T-helper 2 cell (primary cell): Measurements from ENCODE around the gene KIF4A.
A peak's percentile ranks its signal among the peaks of the same experiment; 100 is the strongest.
"Not testable (repeated sequence)": the region's sequence is repeated elsewhere in the genome, so short reads cannot be mapped to it uniquely, and the experiment has no call there.

Experiments
- DNase-seq, 5 experiments: peaks; one replicate each; pipeline versions ENCODE4 v3.0.0 to v3.0.0-alpha.2; 2012 to 2022

KIF4A gene

DNA sequence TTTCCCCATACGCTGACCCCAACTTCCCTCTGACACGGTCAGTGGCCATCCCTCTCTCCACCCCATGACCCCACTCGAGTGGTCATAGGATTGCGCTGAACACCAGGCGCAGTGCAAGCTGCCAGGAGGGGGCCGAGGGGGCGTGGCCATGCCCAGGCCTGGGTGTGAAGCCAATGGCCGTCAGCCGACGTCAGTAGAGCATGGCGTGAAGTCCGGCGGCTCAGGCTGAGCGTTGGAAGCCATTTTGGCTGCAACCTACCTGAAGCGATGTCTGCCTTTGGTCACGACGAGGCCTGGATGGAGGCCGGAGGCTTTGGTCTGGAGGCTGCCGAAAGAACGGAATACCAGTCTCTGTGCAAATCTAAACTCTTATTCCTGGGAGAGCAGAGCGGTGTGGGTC lies 8.0 kb upstream of the KIF4A start, which contains the start of gene RAB41:
TSS of gene RAB41 (plus strand) at position 222 of the 400 bp plus-strand sequence. CDS start at position 268, 46 bp downstream.
- DNase-seq = no peak

- no peak for DNase-seq
These were observed 624 bp upstream of the KIF4A start for GRCh38 chrX:70289168-70289792.

DNA sequence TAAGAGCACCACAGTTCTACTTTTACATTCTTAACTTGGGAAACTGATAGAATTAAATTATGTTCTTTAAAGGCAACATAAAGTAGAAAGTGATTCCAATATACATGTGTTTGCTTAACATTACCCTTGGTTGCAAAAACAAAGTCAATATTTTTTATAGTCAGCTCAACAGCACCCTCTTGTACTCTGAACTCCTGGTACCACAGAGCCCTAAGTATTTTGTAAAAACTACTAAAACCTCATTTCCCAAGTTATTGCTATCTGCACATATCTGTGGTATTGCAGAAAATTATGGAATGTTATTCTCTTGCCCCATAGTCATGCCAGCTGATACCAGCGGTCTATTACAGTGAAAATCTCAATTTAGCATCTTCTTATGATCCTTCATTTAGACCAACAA lies 2.9 kb downstream of the KIF4A start:
- no peak for DNase-seq

- DNase-seq = no peak
These were observed 3.7 kb downstream of the KIF4A start for GRCh38 chrX:70293621-70294020.

GRCh38 chrX:70301716-70302115 lies 11.8 kb downstream of the KIF4A start:
- DNase-seq = no peak

DNA sequence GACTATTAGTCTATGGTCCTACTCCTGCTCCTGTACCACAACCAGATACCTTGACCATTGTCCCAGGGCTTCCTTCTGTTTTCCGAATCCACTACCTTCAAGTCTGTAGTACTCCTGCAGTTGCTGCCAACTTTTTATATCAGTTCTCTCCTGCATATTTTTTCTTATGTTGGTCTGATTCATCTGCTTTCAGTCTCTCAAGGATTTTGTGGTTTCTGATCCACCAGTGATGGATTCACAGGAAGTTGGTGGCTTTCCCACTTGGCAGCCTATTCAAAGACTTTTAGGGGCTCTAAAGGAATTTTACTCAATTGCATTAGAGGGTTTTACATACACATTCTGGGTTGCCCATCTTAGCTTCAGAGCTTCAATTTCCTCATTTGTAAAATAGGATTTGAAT lies 23.6 kb downstream of the KIF4A start:
- no peak for DNase-seq

DNA sequence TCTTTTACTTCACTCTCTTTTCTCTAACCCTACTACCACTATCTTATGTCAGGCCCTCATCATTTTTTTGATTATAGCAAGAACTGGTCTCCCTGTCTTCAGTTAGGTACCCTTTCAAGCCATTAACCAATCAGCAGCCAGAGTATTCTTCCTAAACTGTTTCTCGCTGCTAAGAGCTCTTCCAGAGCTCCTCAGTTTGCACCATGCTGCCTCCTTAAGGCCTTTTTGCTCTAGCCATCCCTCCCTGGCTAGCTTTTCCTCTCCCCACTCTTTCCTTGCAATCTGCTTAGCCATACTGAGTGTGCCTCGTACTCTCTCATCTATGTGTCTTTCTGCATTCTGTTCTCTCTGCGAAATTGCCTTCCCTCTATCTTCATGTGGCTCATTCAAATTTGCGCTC lies 32.9 kb downstream of the KIF4A start:
- DNase-seq = no peak

DNA sequence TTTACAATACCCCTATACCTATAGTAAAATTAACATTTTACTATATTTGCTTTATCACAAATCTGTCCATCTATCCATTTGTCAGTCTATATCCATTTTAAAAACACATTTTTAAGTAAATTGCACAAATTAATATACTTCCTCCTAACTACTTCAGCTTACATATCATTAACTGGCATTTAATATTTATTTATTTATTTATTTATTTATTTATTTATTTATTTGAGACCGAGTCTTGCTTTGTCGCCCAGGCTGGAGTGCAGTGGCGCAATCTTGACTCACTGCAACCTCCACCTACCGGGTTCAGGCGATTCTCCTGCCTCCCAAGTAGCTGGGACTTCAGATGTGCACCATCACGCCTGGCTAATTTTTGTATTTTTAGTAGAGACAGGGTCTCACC lies 33.7 kb downstream of the KIF4A start:
- not testable (repeated sequence) for DNase-seq

GRCh38 chrX:70324326-70324725 lies 34.4 kb downstream of the KIF4A start:
- DNase-seq = no peak

DNA sequence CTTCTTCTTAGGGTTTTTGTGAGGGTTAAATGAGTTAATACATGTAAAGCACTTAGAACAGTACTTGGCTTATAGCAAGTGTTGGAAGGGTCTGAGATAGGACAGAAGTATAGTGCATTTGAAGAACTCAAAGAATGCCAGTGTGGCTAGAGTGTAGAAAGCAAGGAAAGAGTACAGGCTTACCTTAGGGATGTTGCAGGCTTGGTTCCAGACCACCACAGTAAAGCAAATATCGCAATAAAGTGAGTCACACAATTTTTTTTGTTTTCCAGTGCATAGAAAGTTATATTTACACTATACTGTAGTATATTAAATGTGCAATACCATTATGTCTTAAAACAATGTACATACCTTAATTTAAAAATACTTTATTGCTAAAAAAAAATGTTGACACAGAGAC lies 41.3 kb downstream of the KIF4A start:
- no peak for DNase-seq

- DNase-seq = no peak
These were observed 42.7 kb downstream of the KIF4A start for GRCh38 chrX:70332600-70332999.

DNA sequence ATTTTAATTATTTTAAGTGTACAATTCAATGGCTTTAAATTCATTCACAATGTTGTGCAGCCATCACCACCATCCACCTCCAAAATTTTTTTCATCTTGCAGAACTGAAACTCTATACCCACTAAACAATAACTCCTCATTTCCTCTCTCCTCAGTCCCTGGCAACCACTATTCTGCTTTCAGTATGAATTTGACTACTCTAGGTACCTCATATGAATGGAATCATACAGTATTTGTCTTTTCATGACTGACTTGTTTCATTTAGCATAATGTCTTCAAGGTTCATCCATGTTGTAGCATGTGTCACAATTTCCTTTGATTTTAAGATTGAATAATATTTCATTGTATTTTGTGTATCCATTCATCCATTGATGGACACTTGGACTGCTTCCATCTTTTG lies 46.9 kb downstream of the KIF4A start:
- peak in 1 of 5 experiments; percentile 82 for DNase-seq

DNA sequence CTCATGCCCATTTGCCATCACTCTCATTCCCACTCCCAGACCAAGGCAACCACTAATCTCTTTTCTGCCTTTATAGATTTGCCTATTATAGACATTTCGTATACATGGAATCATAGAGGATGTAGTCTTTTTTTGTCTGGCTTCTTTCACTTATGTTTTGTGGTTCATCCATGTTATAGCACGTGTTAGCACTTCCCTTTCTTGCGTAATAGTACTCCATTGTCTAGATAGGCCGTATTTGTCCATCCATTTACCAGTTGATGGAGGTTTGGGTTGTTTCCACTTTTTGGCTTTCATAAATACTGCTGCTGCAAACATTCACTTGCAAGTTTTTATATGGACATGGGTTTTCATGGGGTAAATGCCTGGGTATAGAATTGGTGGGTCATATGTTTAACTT lies 48.4 kb downstream of the KIF4A start:
- DNase-seq = no peak

DNA sequence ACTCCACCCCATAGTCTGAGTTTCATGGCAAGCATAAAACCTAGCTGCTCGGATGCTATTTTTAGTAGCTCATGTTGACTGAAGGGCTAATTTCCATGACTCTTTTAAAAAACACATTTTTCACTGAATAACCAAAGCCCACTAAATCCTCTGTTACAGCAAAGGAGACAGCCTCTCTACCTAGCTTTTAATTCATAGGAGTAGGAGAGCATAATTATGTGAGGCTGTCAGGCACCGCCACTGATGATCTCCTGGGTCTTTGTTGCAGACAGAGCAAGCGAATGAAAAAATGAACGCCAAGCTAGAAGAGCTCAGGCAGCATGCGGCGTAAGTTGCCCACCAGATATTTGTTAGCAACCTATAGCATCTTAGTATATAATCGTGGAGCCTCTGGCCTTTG lies 53.5 kb downstream of the KIF4A start:
- DNase-seq = no peak

DNA sequence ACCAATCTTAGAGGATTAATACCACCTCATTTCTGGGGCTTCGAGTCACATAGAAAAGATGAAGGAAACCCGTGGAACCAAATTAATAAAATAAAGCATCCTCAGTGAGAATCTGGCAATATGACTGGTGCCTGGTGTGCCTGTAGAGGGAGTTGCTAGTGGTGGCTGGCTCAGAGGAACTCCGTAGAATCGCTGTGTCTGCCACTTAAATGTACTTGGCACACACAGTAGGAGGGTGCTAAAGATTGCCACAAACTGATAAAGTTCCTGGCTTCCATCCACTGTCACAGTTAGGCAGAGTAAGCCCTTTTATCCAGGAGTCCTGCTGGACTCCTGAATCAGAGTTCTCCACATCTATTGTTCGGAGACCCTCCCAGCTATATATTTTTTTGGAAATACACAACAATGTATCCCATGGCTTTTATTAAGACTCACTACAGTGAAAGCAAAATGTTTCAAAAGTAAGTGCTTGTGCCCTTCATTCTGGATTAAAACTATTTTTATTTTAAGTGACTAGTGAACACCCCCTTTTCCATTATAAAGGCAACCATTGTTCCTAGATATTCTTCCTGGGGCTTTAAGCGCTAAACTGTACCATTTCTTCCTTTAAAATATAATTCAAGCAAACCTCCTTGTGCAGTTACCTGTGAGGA lies 56.6 kb downstream of the KIF4A start:
- DNase-seq = no peak

DNA sequence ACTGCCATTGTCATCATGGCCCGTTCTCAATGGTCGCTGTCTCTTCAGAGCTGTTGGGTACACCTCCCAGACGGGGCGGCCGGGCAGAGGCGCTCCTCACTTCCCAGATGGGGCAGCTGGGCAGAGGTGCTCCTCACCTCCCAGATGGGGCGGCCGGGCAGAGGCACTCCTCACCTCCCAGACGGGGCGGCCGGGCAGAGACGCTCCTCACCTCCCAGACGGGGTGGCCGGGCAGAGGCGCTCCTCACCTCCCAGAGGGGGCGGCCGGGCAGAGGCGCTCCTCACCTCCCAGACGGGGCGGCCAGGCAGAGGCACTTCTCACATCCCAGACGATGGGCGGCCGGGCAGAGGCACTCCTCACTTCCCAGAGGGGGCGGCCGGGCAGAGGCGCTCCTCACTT lies 58.9 kb downstream of the KIF4A start:
- DNase-seq = not testable (repeated sequence)

GRCh38 chrX:70349367-70350125 lies 59.6 kb downstream of the KIF4A start:
- DNase-seq = not testable (repeated sequence)

GRCh38 chrX:70352496-70352895 lies 62.6 kb downstream of the KIF4A start:
- no peak for DNase-seq

GRCh38 chrX:70353514-70353913 lies 63.6 kb downstream of the KIF4A start:
- DNase-seq = no peak

DNA sequence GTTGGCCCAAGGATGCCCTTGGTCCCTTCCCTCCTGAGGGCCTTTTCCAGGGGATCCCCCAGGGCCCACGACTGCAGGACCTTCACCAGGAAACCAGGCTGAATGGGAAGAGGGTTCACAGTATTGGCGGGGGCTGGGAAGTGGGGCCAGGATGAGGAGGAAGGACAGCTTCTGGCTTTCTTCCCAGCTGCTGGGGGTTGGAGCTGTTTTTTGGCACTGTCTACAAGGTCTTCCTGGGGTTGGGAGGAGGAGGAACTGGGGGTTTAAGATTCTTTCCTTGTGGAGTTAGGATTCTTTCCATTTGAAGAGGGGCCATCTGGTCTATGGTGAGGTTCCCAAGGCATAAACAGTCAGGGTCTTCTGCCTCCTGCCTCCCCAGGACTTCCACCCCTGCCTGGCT lies 64.8 kb downstream of the KIF4A start:
- no peak for DNase-seq

- DNase-seq = no peak
These were observed 69.6 kb downstream of the KIF4A start for GRCh38 chrX:70359458-70359857.

DNA sequence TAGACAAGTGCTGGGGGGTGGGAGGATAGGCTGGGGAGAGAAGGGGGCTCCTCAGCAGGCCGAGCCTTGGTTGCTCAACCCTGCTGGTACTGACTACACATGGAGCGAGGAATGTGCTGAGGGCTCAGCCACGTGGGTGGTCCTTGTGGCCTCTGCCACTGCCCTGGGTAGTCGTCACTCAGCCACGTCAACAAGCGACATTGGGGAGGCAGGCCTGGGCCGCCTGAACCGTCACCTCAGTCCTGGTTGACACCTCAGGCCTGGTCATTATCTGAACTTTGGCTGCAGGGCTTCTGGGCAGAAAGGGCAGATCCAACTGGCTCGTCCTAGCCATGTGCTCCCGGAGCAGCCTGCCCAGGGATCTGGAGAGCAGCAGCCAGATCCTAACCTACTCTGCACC lies 70.5 kb downstream of the KIF4A start:
- DNase-seq = no peak

DNA sequence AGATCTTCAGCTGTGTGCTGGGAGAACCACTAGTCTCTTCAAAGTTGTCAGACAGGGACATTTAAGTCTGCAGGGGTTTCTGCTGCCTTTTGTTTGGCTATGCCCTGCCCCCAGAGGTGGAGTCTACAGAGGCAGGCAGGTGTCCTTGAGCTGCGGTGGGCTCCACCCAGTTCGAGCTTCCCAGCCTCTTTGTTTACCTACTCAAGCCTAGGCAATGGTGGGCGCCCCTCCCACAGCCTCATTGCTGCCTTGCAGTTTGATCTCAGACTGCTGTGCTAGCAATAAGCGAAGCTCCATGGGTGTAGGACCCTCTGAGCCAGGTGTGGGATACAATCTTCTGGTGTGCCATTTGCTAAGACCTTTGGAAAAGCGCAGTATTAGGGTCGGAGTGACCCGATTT lies 78.8 kb downstream of the KIF4A start:
- DNase-seq = not testable (repeated sequence)

- DNase-seq = peak in 1 of 5 experiments; percentile 36
These were observed 96.3 kb downstream of the KIF4A start for GRCh38 chrX:70386235-70386634.
